NCI-H2029 (cell line): ENCODE results near the gene CALY.
A peak's percentile ranks its signal among the peaks of the same experiment; 100 is the strongest.
"Not testable (repeated sequence)": the region's sequence is repeated elsewhere in the genome, so short reads cannot be mapped to it uniquely, and the experiment has no call there.

ENCODE experiments used
- DNase-seq: peaks from one replicate; lab custom pipeline; 2025; lab: John Stamatoyannopoulos, UW

Gene CALY

GRCh38 chr10:133328358-133329343 lies 8.0 kb downstream of the CALY start:
- no peak for DNase-seq

- DNase-seq: no peak
Observed at GRCh38 chr10:133327651-133328357, 8.9 kb downstream of the CALY start.

GRCh38 chr10:133326745-133327650 lies 9.7 kb downstream of the CALY start:
- no peak for DNase-seq

DNA sequence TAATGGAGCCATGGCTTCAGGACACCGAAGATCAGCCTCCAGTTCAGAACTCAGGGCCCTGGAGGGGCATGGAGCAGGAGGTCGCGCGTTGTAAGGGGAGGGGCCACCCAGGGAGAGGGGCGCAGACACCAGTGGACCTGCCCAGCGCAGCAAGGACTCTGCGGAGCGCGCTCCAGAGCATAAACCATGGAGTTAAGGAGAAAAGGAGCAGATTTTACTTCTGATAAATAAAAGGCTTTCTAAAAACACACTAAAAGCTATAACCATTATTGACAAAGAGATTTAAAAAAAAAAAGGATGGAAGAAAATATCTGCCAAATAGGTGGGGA lies 10.5 kb downstream of the CALY start:
- no peak for DNase-seq

- DNase-seq: no peak
Observed at GRCh38 chr10:133325440-133326222, 11.1 kb downstream of the CALY start.

- DNase-seq: no peak
Observed at GRCh38 chr10:133324857-133325260, 11.8 kb downstream of the CALY start.

GRCh38 chr10:133324198-133324792 lies 12.4 kb downstream of the CALY start:
- DNase-seq: peak; percentile 40

- not testable (repeated sequence) for DNase-seq
Observed at GRCh38 chr10:133322064-133322709, 14.5 kb downstream of the CALY start.

- not testable (repeated sequence) for DNase-seq
Observed at GRCh38 chr10:133320852-133321422, 15.8 kb downstream of the CALY start.

- peak; percentile 14 for DNase-seq
Observed at GRCh38 chr10:133318494-133319127, 18.1 kb downstream of the CALY start.

- no peak for DNase-seq
Observed at GRCh38 chr10:133316732-133317131, 20.0 kb downstream of the CALY start.

DNA sequence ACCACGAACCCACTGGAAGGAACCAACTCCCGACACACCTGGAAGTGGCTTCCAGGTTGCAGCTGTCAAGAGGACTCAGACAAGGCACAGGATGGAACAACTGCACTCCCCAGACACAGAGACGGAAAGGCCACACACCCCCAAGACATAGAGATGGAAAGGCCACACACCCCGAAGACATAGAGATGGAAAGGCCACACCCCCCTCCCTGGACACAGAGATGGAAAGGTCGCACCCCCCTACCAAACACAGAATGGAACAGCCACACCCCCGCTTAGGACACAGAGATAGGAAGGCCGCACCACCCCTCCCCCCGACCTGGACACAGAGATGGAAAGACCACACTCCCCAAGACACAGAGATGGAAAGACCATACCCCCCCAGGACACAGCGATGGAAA lies 20.4 kb downstream of the CALY start:
- DNase-seq: no peak

DNA sequence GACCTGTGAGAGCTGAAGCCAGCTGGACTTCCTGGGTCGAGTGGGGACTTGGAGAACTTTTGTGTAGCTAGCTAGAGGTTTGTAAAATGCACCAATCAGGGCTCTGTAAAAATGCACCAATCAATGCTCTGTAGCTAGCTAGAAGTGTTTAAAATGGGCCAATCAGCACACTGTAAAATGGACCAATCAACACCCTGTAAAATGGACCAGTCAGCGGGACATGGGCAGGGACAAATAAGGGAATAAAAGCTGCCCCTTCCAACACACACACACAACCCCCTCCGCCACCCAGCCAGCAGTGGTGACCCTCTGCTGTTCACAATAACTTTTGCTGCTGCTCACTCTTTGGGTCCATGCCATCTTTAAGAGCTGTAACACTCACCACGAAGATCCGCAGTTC lies 20.8 kb downstream of the CALY start:
- DNase-seq: no peak

- no peak for DNase-seq
Observed at GRCh38 chr10:133314911-133315310, 21.8 kb downstream of the CALY start.

GRCh38 chr10:133313192-133313591 lies 23.5 kb downstream of the CALY start:
- no peak for DNase-seq

GRCh38 chr10:133312769-133313145 lies 23.9 kb downstream of the CALY start:
- no peak for DNase-seq

GRCh38 chr10:133312016-133312768 lies 24.5 kb downstream of the CALY start:
- DNase-seq: no peak

DNA sequence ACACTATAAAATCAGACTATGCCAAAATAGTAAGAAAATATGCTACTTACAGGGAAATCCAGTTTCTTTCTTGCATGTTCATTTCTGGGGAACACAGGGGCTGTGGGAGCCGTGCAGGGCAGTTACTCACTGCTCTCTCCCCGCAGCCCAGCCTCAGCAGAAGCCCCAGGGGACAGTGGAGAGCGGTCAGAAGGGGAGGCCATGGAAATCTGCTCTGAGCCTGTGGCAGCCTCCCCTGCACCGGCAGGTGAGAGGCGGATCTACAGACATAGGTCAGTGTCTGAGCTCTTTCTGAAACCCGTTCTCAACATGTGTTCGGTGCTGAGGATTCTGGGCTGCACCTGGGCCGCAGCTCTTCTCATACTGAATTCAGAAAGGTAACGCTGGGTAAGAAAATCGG lies 25.1 kb downstream of the CALY start:
- DNase-seq: no peak

DNA sequence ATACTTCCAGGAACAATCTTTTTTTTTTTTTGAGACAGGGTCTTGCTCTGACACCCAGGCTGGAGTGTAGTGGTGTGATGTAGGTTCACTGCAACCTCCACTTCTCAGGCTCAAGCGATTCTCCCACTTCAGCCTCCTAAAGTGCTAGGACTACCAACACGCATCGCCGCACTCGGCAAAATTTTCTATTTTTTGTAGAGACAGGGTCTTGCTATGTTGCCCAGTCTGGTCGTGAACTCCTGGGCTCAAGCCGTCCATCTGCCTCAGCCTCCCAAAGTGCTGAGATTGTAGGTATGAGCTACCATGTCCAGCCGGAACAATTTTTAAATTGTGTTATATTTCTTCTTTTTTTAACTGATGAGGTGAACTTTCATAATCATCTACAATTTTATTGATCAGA lies 25.9 kb downstream of the CALY start:
- no peak for DNase-seq
